Endothelial cell of umbilical vein (primary cell): Measurements from ENCODE around the gene ICA1L. TPM values are rescaled to one million over a fixed set of nuclear protein-coding genes. Genes with fewer than 3 reads are reported as not detected.

Source experiments
- BruUV-seq: library from RNA; stranded (reverse); fragments of 400-500 nt; replicated peaks from 2 replicates; lab custom pipeline; 2021; lab: Mats Ljungman, UMichigan
- CTCF ChIA-PET: fragments of 300-600, 350-600 bp; sonication (Branson Sonifier 250); formaldehyde crosslinking; loops from one replicate; lab custom pipeline; 2021; ENCODE audit warnings: antibody characterized with exemption, inconsistent platforms; lab: Charles Lee
- POLR2A ChIA-PET: fragments of 300-600, 350-600 bp; sonication (Branson Sonifier 250); formaldehyde crosslinking; loops from one replicate; lab custom pipeline; 2021; ENCODE audit warnings: antibody characterized with exemption, inconsistent platforms; lab: Charles Lee
- DNase-seq: peaks from one replicate; pipeline ENCODE4 v3.0.0-alpha.2; 2011; ENCODE audit warnings: low read depth, low spot score
- FAIRE-seq: peaks from 2 replicates; lab custom pipeline; 2011; peaks lifted over from hg19 to GRCh38; lab: Jason Lieb, UNC
- H2AFZ ChIP-seq: 2 replicates; pipeline ENCODE4 v1.6.0; 2012; ENCODE audit warnings: low read depth, low read length, control low read depth, inconsistent platforms
- H3K27ac ChIP-seq: 2 replicates; pipeline ENCODE4 v1.5.1; 2011; ENCODE audit warnings: low read depth, mild to moderate bottlenecking, control low read depth, low read length, moderate library complexity; ENCODE audit not compliant: insufficient read depth
- H3K27me3 ChIP-seq, 2 experiments: 2 replicates each; pipeline versions ENCODE4 v1.6.0 to v1.6.1; 2011; ENCODE audit warnings: low read length in 2 of 2, mixed read lengths in 1 of 2; ENCODE audit not compliant: control insufficient read depth in 2 of 2, insufficient read depth in 2 of 2
- H3K36me3 ChIP-seq, 2 experiments: 2 replicates in 1 of 2; 3 replicates in 1 of 2; pipeline ENCODE4 v1.5.1; 2011; ENCODE audit warnings: low read length in 2 of 2, mild to moderate bottlenecking in 1 of 2, moderate library complexity in 1 of 2; ENCODE audit not compliant: control insufficient read depth in 2 of 2, insufficient read depth in 2 of 2; ENCODE audit errors: extremely low read depth in 1 of 2
- H3K4me1 ChIP-seq: 3 replicates; pipeline ENCODE4 v1.5.1; 2011; ENCODE audit warnings: mild to moderate bottlenecking, low read length; ENCODE audit not compliant: control insufficient read depth, insufficient read depth; ENCODE audit errors: extremely low read depth
- H3K4me2 ChIP-seq: 2 replicates; pipeline ENCODE4 v1.6.1; 2011; ENCODE audit warnings: low read length, control low read depth, mixed read lengths; ENCODE audit not compliant: insufficient read depth
- H3K4me3 ChIP-seq, 3 experiments: fragments of 200-600 bp in 1 of 3; sonication (generic), shearing (Covaris generic) in 1 of 3; replicated peaks in 1 of 3; 2 replicates each; pipeline ENCODE4 v1.5.1; 2011 to 2016; ENCODE audit warnings: control low read depth in 3 of 3, low read length in 3 of 3, mild to moderate bottlenecking in 2 of 3, inconsistent platforms in 1 of 3, low read depth in 1 of 3, moderate library complexity in 1 of 3; ENCODE audit not compliant: insufficient read depth in 1 of 3
- H3K79me2 ChIP-seq: 2 replicates; pipeline ENCODE4 v1.6.0; 2012; ENCODE audit warnings: low read length, inconsistent platforms; ENCODE audit not compliant: control insufficient read depth, insufficient read depth
- H3K9ac ChIP-seq: replicated peaks from 2 replicates; pipeline ENCODE3; 2011; ENCODE audit warnings: low read length, control low read depth; ENCODE audit not compliant: insufficient read depth; ENCODE audit errors: extremely low read depth
- H3K9me1 ChIP-seq: replicated peaks from 3 replicates; pipeline ENCODE4 v1.6.0; 2011; ENCODE audit warnings: mild to moderate bottlenecking, low read length; ENCODE audit not compliant: control insufficient read depth, insufficient read depth; ENCODE audit errors: extremely low read depth
- H3K9me3 ChIP-seq: replicated peaks from 2 replicates; pipeline ENCODE4 v1.5.1; 2012; ENCODE audit warnings: low read length, inconsistent platforms; ENCODE audit not compliant: control insufficient read depth, insufficient read depth
- H4K20me1 ChIP-seq: replicated peaks from 2 replicates; pipeline ENCODE3; 2011; ENCODE audit warnings: mild to moderate bottlenecking, low read length; ENCODE audit not compliant: control insufficient read depth, insufficient read depth; ENCODE audit errors: extremely low read depth
- CTCF ChIP-seq, 2 donors: IDR thresholded peaks; 1 replicate in 1 of 2; 2 replicates in 1 of 2; pipeline ENCODE4 v1.5.1; 2011; ENCODE audit warnings: low read length in 2 of 2, mild to moderate bottlenecking in 2 of 2, moderate library complexity in 2 of 2, control low read depth in 1 of 2, inconsistent platforms in 1 of 2, low read depth in 1 of 2; ENCODE audit not compliant: insufficient read depth in 1 of 2; ENCODE audit errors: extremely low read depth in 1 of 2
- EZH2 ChIP-seq: IDR thresholded peaks from 2 replicates; pipeline ENCODE4 v1.6.1; 2012; ENCODE audit warnings: borderline replicate concordance, low read depth, mild to moderate bottlenecking, moderate library complexity, low read length, inconsistent platforms; ENCODE audit not compliant: severe bottlenecking
- FOS ChIP-seq: IDR thresholded peaks from 2 replicates; pipeline ENCODE4 v1.6.1; 2011; ENCODE audit warnings: mild to moderate bottlenecking, low read length, moderate library complexity, borderline replicate concordance; ENCODE audit not compliant: insufficient read depth
- GATA2 ChIP-seq: IDR thresholded peaks from 2 replicates; pipeline ENCODE4 v1.7.0; 2011; ENCODE audit warnings: low read depth, mild to moderate bottlenecking, moderate library complexity, mixed read lengths, low read length; ENCODE audit not compliant: insufficient read length, insufficient read depth
- JUN ChIP-seq: IDR thresholded peaks from 2 replicates; pipeline ENCODE4 v1.6.1; 2011; ENCODE audit warnings: borderline replicate concordance, low read depth; ENCODE audit not compliant: insufficient read length, insufficient read depth
- MAX ChIP-seq: IDR thresholded peaks from 2 replicates; pipeline ENCODE4 v1.6.1; 2011; ENCODE audit not compliant: insufficient read depth, insufficient read length
- MYC ChIP-seq: IDR thresholded peaks from one replicate; pipeline ENCODE4 v1.6.1; 2011; ENCODE audit warnings: mild to moderate bottlenecking, low read depth, low read length
- POLR2A ChIP-seq: IDR thresholded peaks from 2 replicates; pipeline ENCODE4 v1.6.1; 2012; ENCODE audit warnings: low read depth, mild to moderate bottlenecking, control low read depth, low read length
- POLR2AphosphoS5 ChIP-seq: IDR thresholded peaks from 2 replicates; pipeline ENCODE4 v1.6.1; 2012; ENCODE audit warnings: low read depth, mild to moderate bottlenecking, control low read depth, low read length, moderate library complexity; ENCODE audit not compliant: insufficient read depth
- dilution Hi-C: fragments of 300-500 bp; cut with MboI; formaldehyde crosslinking; loops from one replicate; pipeline ENCODE4 v1.15.0; 2019; ENCODE audit warnings: low sequenced_read_pairs; ENCODE audit not compliant: extremely low pct_ligation_motif_present
- intact Hi-C: fragments of 100-400 bp; cut with micrococcal nuclease; formaldehyde crosslinking; loops from one replicate; pipeline ENCODE4 v1.10.0; 2022
- polyA plus RNA-seq, 4 experiments: library from polyadenylated mRNA; depleted of rRNA in 3 of 4; stranded (reverse) in 3 of 4; unstranded in 1 of 4; fragments of >200 nt; gene quantifications; 2 replicates each; pipeline versions ENCODE4 v1.2.1 to v1.2.3, GENCODE V29; 2011 to 2012; ENCODE audit warnings: missing spikeins in 1 of 4
- total RNA-seq: library from RNA; stranded (reverse); gene quantifications from 2 replicates; pipeline ENCODE4 v1.2.3, GENCODE V29; 2021

Gene ICA1L
- total and polyA plus RNA-seq, 2 donors (not counting 3 experiments of a cell fraction or from before 2014, with no cell fraction given), result 1.6 to 3.7 TPM

GRCh38 chr2:202911203-202911511 lies 39.6 kb upstream of the ICA1L start:
- Histone ChIP-seq H3K4me3 (peak overlapping the region; percentile 84 to 97 (median 97)), H3K9me3 (no peaks in the 10 kb centered on the region), H3K4me2 (peak overlapping the region; percentile 88), H2AFZ (peak overlapping the region; percentile 53), H3K36me3 (no peaks in the 10 kb centered on the region), H4K20me1 (no peaks in the 10 kb centered on the region), H3K27ac (peak overlapping the region; percentile 38), H3K27me3 (no peaks in the 10 kb centered on the region), H3K79me2 (peaks cover 40% of the 10 kb centered on the region), H3K9me1 (no peaks in the 10 kb centered on the region), H3K9ac (peak overlapping the region; percentile 97), H3K4me1 (peaks cover 7% of the 10 kb centered on the region)
- no peak for DNase-seq
- TF ChIP-seq POLR2AphosphoS5 (no peak), JUN (no peak), CTCF (IDR thresholded peaks at IDR 0.05; ENCODE audit: extremely low read depth in 1 of 2, insufficient read depth in 1 of 2, low read depth in 1 of 2, low read length in 2 of 2) (no peak), GATA2 (no peak), EZH2 (no peak), FOS (no peak), MYC (no peak), MAX (no peak), POLR2A (no peak)
- CTCF ChIA-PET, result interaction anchor here (1.1 kb wide), 1 partner anchor 40 kb away, joined by 3 read pairs; the partner anchor contains the start of gene ICA1L
- BruUV-seq, result TSS peak; percentile 46
- dilution Hi-C loops, result no loop called here
- FAIRE-seq, result no peak
- POLR2A ChIA-PET, result interaction anchor here (0.6 kb wide), 1 partner anchor 217 kb away, joined by 6 read pairs; no protein-coding TSS in a partner anchor
- intact Hi-C loops, result loop anchor here (1.0 to 10.0 kb wide), 4 partner anchors 103 to 544 kb away; partner anchors contain the start of genes ABI2 and NBEAL1
